ENCODE measurements around the gene ZNF90.
"Not testable (repeated sequence)": the region's sequence is repeated elsewhere in the genome, so short reads cannot be mapped to it uniquely, and the experiment has no call there.

ZNF90 gene

GRCh38 chr19:20103091-20103740 lies 25.4 kb downstream of the ZNF90 start:
- no peak overlapping the region for H3K27ac ChIP-seq (ENCODE audit: low read depth, low read length)
- H3K4me3 ChIP-seq (ENCODE audit: low read depth, low read length) = no peak overlapping the region
- no peaks in the 10 kb centered on the region for H3K27me3 ChIP-seq (ENCODE audit: control insufficient read depth, insufficient read depth, low read length)
- H3K9me3 ChIP-seq (ENCODE audit: control insufficient read depth, insufficient read depth, low read depth, low read length) = peaks cover 60% of the 10 kb centered on the region
- no peaks in the 10 kb centered on the region; the same call in 1 of the 2 replicates for H3K4me1 ChIP-seq (ENCODE audit: control insufficient read depth, insufficient read depth, low read length)
- H3K36me3 ChIP-seq (ENCODE audit: control insufficient read depth, insufficient read depth, low read length) = peaks cover 61% of the 10 kb centered on the region; the same call in 1 of the 2 replicates
- H3K9ac ChIP-seq (ENCODE audit: low read length) = no peak overlapping the region

- no peak overlapping the region for H3K4me3 ChIP-seq (ENCODE audit: low read depth, low read length)
- H3K27me3 ChIP-seq (ENCODE audit: control insufficient read depth, insufficient read depth, low read length) = no peaks in the 10 kb centered on the region
- peaks cover 67% of the 10 kb centered on the region; the same call in 1 of the 2 replicates for H3K36me3 ChIP-seq (ENCODE audit: control insufficient read depth, insufficient read depth, low read length)
- no peak overlapping the region for H3K9ac ChIP-seq (ENCODE audit: low read length)
- peaks cover 49% of the 10 kb centered on the region for H3K9me3 ChIP-seq (ENCODE audit: control insufficient read depth, insufficient read depth, low read depth, low read length)
- no peaks in the 10 kb centered on the region; the same call in 1 of the 2 replicates for H3K4me1 ChIP-seq (ENCODE audit: control insufficient read depth, insufficient read depth, low read length)
- no peak overlapping the region for H3K27ac ChIP-seq (ENCODE audit: low read depth, low read length)
Measured at GRCh38 chr19:20107301-20107700, 29.5 kb downstream of the ZNF90 start.

GRCh38 chr19:20118064-20118839 lies 40.5 kb downstream of the ZNF90 start:
- Histone ChIP-seq H3K9me3 (ENCODE audit: control insufficient read depth, insufficient read depth, low read depth, low read length) (peaks cover 82% of the 10 kb centered on the region), H3K36me3 (ENCODE audit: control insufficient read depth, insufficient read depth, low read length) (peaks cover 89% of the 10 kb centered on the region; the same call in 1 of the 2 replicates)
- not testable (repeated sequence) for H3K4me1 ChIP-seq (ENCODE audit: control insufficient read depth, insufficient read depth, low read length); H3K27ac ChIP-seq (ENCODE audit: low read depth, low read length); H3K9ac ChIP-seq (ENCODE audit: low read length); H3K27me3 ChIP-seq (ENCODE audit: control insufficient read depth, insufficient read depth, low read length); H3K4me3 ChIP-seq (ENCODE audit: low read depth, low read length)

DNA sequence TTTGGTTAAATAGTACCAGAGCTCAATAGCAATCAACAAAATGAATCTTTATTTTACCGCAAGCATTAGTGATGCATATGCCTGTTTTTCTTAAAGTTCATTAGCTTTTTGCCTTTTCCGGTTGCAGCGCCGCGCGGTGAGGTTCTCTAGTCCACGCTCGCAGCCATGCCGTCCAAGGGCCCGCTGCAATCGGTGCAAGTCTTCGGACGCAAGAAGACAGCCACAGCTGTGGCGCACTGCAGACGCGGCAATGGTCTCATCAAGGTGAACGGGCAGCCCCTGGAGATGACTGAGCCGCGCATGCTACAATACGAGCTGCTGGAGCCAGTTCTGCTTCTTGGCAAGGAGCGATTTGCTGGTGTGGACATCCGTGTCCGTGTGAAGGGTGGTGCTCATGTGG lies 47.1 kb downstream of the ZNF90 start:
- H3K36me3 ChIP-seq (ENCODE audit: control insufficient read depth, insufficient read depth, low read length) = peaks cover 50% of the 10 kb centered on the region; the same call in 1 of the 2 replicates
- H3K4me1 ChIP-seq (ENCODE audit: control insufficient read depth, insufficient read depth, low read length) = no peaks in the 10 kb centered on the region
- H3K4me3 ChIP-seq (ENCODE audit: low read depth, low read length) = no peak overlapping the region
- peaks cover 49% of the 10 kb centered on the region for H3K9me3 ChIP-seq (ENCODE audit: control insufficient read depth, insufficient read depth, low read depth, low read length)
- H3K27me3 ChIP-seq (ENCODE audit: control insufficient read depth, insufficient read depth, low read length) = no peaks in the 10 kb centered on the region
- H3K9ac ChIP-seq (ENCODE audit: low read length) = no peak overlapping the region
- H3K27ac ChIP-seq (ENCODE audit: low read depth, low read length) = no peak overlapping the region

DNA sequence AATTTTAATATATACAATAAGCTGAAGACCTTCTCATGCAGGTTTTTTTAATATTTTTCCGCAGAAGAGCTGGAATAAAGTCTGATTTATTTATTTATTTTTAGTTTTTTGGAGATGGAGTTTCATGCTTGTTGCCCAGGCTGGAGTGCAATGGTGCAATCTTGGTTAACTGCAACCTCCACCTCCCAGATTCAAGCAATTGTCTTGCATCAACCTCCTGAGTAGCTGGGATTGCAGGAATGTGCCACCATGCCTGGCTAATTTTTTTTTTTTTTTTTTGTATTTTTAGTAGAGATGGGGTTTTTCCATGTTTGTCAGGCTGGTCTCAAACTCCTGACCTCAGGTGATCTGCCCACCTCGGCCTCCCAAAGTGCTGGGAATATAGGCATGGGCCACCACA lies 55.1 kb downstream of the ZNF90 start:
- H3K9me3 ChIP-seq (ENCODE audit: control insufficient read depth, insufficient read depth, low read depth, low read length) = peaks cover 25% of the 10 kb centered on the region
- H3K27me3 ChIP-seq (ENCODE audit: control insufficient read depth, insufficient read depth, low read length); H3K27ac ChIP-seq (ENCODE audit: low read depth, low read length); H3K9ac ChIP-seq (ENCODE audit: low read length); H3K4me3 ChIP-seq (ENCODE audit: low read depth, low read length); H3K36me3 ChIP-seq (ENCODE audit: control insufficient read depth, insufficient read depth, low read length); H3K4me1 ChIP-seq (ENCODE audit: control insufficient read depth, insufficient read depth, low read length): not testable (repeated sequence)

DNA sequence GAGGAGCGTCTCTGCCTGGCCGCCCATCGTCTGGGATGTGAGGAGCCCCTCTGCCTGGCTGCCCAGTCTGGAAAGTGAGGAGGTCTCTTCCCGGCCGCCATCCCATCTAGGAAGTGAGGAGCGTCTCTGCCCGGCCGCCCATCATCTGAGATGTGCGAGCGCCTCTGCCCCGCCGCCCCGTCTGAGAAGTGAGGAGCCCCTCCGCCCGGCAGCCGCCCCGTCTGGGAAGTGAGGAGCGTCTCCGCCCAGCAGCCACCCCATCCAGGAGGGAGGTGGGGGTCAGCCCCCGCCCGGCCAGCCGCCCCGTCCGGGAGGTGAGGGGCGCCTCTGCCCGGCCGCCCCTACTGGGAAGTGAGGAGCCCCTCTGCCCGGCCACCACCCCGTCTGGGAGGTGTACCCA lies 59.9 kb downstream of the ZNF90 start:
- H3K27ac ChIP-seq (ENCODE audit: low read depth, low read length); H3K36me3 ChIP-seq (ENCODE audit: control insufficient read depth, insufficient read depth, low read length); H3K27me3 ChIP-seq (ENCODE audit: control insufficient read depth, insufficient read depth, low read length); H3K4me3 ChIP-seq (ENCODE audit: low read depth, low read length); H3K4me1 ChIP-seq (ENCODE audit: control insufficient read depth, insufficient read depth, low read length); H3K9ac ChIP-seq (ENCODE audit: low read length): not testable (repeated sequence)
- peaks cover 19% of the 10 kb centered on the region for H3K9me3 ChIP-seq (ENCODE audit: control insufficient read depth, insufficient read depth, low read depth, low read length)

DNA sequence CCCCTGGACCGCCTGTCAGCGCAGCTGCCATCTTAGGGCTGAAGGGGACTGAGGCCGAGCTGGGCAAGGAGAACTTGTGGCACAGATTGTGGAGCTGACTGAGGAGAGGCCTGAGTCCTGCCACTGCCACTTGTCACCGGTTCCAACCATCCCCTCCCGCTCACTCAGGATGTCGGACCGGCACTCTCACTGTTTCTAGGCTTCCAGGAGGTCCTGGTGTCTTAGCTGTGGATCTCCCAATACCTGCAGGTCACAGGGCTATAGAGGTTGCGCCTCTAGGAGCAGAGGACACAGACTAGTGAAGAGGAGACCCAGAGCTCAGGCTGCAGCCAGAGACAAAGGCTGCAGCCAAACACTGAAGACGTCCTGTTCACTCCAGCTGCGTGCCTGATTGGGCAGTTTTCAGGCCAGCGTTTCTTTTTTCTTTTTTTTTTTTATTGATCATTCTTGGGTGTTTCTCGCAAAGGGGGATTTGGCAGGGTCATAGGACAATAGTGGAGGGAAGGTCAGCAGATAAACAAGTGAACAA lies 73.9 kb downstream of the ZNF90 start:
- H3K4me1 ChIP-seq (ENCODE audit: control insufficient read depth, insufficient read depth, low read length) = no peaks in the 10 kb centered on the region
- H3K27me3 ChIP-seq (ENCODE audit: control insufficient read depth, insufficient read depth, low read length) = no peaks in the 10 kb centered on the region
- no peak overlapping the region for H3K9ac ChIP-seq (ENCODE audit: low read length)
- no peak overlapping the region for H3K27ac ChIP-seq (ENCODE audit: low read depth, low read length)
- H3K36me3 ChIP-seq (ENCODE audit: control insufficient read depth, insufficient read depth, low read length) = no peaks in the 10 kb centered on the region
- H3K9me3 ChIP-seq (ENCODE audit: control insufficient read depth, insufficient read depth, low read depth, low read length) = peaks cover 24% of the 10 kb centered on the region
- no peak overlapping the region for H3K4me3 ChIP-seq (ENCODE audit: low read depth, low read length)

GRCh38 chr19:20152506-20152905 lies 74.7 kb downstream of the ZNF90 start:
- H3K4me1 ChIP-seq (ENCODE audit: control insufficient read depth, insufficient read depth, low read length); H3K27ac ChIP-seq (ENCODE audit: low read depth, low read length); H3K4me3 ChIP-seq (ENCODE audit: low read depth, low read length): not testable (repeated sequence)

GRCh38 chr19:20153281-20153680 lies 75.5 kb downstream of the ZNF90 start:
- no peaks in the 10 kb centered on the region for H3K36me3 ChIP-seq (ENCODE audit: control insufficient read depth, insufficient read depth, low read length)
- no peak overlapping the region for H3K9ac ChIP-seq (ENCODE audit: low read length)
- no peak overlapping the region for H3K27ac ChIP-seq (ENCODE audit: low read depth, low read length)
- no peaks in the 10 kb centered on the region for H3K27me3 ChIP-seq (ENCODE audit: control insufficient read depth, insufficient read depth, low read length)
- H3K4me3 ChIP-seq (ENCODE audit: low read depth, low read length) = no peak overlapping the region
- H3K4me1 ChIP-seq (ENCODE audit: control insufficient read depth, insufficient read depth, low read length) = no peaks in the 10 kb centered on the region
- H3K9me3 ChIP-seq (ENCODE audit: control insufficient read depth, insufficient read depth, low read depth, low read length) = peaks cover 14% of the 10 kb centered on the region

More at GRCh38 chr19:20152506-20152905, 74.7 kb downstream of the ZNF90 start:
- peaks cover 18% of the 10 kb centered on the region for H3K9me3 ChIP-seq (ENCODE audit: control insufficient read depth, insufficient read depth, low read depth, low read length)
- H3K36me3 ChIP-seq (ENCODE audit: control insufficient read depth, insufficient read depth, low read length); H3K27me3 ChIP-seq (ENCODE audit: control insufficient read depth, insufficient read depth, low read length); H3K9ac ChIP-seq (ENCODE audit: low read length): not testable (repeated sequence)

GRCh38 chr19:20154636-20155035 lies 76.8 kb downstream of the ZNF90 start:
- H3K4me3 ChIP-seq (ENCODE audit: low read depth, low read length) = no peak overlapping the region

GRCh38 chr19:20162821-20163220 lies 85.0 kb downstream of the ZNF90 start:
- peaks cover 5% of the 10 kb centered on the region; the same call in 1 of the 2 replicates for H3K9me3 ChIP-seq (ENCODE audit: control insufficient read depth, insufficient read depth, low read depth, low read length)
- no peak overlapping the region for H3K9ac ChIP-seq (ENCODE audit: low read length)
- no peak overlapping the region for H3K4me3 ChIP-seq (ENCODE audit: low read depth, low read length)
- no peaks in the 10 kb centered on the region for H3K27me3 ChIP-seq (ENCODE audit: control insufficient read depth, insufficient read depth, low read length)
- H3K4me1 ChIP-seq (ENCODE audit: control insufficient read depth, insufficient read depth, low read length) = no peaks in the 10 kb centered on the region
- no peaks in the 10 kb centered on the region for H3K36me3 ChIP-seq (ENCODE audit: control insufficient read depth, insufficient read depth, low read length)
- no peak overlapping the region for H3K27ac ChIP-seq (ENCODE audit: low read depth, low read length)

More at GRCh38 chr19:20154636-20155035, 76.8 kb downstream of the ZNF90 start:
- Histone ChIP-seq H3K36me3 (ENCODE audit: control insufficient read depth, insufficient read depth, low read length) (no peaks in the 10 kb centered on the region), H3K9me3 (ENCODE audit: control insufficient read depth, insufficient read depth, low read depth, low read length) (peaks cover 14% of the 10 kb centered on the region), H3K27ac (ENCODE audit: low read depth, low read length) (no peak overlapping the region), H3K27me3 (ENCODE audit: control insufficient read depth, insufficient read depth, low read length) (no peaks in the 10 kb centered on the region), H3K4me1 (ENCODE audit: control insufficient read depth, insufficient read depth, low read length) (no peaks in the 10 kb centered on the region), H3K9ac (ENCODE audit: low read length) (no peak overlapping the region)
